UCSD-AML1 (cell line): ENCODE results near the gene DDR1.

ENCODE experiments used
- DNase-seq: peaks from one replicate; lab custom pipeline; 2025; ENCODE audit not compliant: unreplicated experiment; lab: John Stamatoyannopoulos, UW

The DDR1 gene

DNA sequence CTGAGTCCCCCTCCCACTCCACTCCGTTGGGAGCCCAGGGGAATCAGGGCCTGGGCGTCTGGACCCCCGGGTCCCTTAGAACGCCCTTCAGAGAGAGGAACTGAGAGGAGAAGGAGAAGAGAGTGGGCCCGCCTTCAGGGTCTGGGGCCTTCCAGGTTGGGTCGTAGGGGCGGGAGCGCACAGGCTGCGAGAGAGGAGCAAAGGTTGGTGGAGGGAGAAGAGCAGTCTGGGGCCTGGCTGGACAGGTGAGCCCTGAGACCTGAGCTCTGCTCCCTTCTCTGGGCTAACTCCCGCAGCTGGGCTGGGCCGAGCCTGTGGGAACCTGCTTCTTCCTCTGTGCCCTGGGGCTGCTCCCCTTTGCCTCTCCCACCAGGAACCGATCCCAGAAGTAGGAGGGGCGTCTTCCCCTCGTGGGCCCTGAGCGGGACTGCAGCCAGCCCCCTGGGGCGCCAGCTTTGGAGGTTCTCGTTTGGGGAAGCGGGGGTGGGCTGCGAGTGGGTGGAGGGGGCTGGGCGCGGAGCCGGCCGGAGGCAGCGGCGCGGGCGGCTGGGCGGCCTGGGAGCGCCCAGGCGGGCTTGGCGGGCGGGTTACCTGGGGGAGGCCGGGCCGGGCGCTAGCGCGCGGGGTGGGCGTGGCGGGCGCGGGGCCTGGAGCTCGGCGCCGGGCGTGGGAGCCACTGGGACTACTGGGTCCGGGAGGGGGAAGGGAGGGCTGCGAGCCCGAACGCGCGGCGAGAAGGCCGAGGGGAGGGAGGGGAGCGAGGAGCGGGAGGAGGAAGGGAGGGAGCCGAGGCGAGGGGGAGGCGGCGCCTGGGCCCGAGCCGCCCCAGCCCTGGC is at the start of gene DDR1:
Gene DDR1 (plus strand): TSS at position 835 of the 836 bp plus-strand sequence. CDS start 4,211 bp downstream, outside the sequence.
- no peak for DNase-seq

- no peak for DNase-seq
Observed at GRCh38 chr6:30834646-30835045, 49.7 kb upstream of the DDR1 start.

DNA sequence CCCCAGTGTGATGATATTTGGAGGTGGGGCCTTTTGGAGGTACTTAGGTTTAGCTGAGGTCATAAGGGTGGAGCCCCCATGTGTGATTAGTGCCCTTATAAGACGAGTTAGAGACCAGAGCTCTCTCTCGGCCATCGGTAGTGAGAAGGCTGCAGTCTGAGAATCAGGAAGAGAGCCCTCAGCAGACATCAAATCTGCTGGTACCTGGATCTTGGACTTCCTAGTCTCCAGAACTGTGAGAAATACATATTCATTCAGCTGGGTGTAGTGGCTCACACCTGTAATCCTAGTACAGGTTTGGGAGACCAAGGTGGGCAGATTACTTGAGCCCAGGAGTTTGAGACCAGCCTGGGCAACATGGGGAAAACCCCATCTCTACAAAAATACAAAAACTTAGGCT is 48.7 kb upstream of the DDR1 start:
- no peak for DNase-seq

- DNase-seq: no peak
Observed at GRCh38 chr6:30836431-30836866, 47.9 kb upstream of the DDR1 start.

DNA sequence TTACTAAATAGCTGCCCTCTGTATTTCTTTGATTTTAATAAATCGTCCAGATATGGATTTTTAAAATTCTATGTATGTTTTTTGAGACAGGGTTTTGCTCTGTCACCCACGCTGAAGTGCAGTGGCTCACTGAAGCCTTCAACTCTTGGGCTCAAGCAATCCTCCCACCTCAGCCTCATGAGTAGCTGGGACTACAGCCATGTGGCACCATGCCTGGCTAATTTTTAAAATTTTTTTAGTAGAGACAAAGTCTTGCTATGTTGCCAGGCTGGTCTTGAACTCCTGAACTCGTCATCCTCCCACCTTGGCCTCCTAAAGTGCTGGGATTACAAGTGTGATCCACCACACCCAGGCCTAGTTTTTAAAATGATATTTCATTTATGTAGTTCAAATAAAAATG is 47.4 kb upstream of the DDR1 start:
- DNase-seq: no peak

- no peak for DNase-seq
Observed at GRCh38 chr6:30837432-30837831, 46.9 kb upstream of the DDR1 start.

GRCh38 chr6:30837870-30838269 is 46.4 kb upstream of the DDR1 start:
- no peak for DNase-seq

- no peak for DNase-seq
Observed at GRCh38 chr6:30839671-30840070, 44.6 kb upstream of the DDR1 start.

DNA sequence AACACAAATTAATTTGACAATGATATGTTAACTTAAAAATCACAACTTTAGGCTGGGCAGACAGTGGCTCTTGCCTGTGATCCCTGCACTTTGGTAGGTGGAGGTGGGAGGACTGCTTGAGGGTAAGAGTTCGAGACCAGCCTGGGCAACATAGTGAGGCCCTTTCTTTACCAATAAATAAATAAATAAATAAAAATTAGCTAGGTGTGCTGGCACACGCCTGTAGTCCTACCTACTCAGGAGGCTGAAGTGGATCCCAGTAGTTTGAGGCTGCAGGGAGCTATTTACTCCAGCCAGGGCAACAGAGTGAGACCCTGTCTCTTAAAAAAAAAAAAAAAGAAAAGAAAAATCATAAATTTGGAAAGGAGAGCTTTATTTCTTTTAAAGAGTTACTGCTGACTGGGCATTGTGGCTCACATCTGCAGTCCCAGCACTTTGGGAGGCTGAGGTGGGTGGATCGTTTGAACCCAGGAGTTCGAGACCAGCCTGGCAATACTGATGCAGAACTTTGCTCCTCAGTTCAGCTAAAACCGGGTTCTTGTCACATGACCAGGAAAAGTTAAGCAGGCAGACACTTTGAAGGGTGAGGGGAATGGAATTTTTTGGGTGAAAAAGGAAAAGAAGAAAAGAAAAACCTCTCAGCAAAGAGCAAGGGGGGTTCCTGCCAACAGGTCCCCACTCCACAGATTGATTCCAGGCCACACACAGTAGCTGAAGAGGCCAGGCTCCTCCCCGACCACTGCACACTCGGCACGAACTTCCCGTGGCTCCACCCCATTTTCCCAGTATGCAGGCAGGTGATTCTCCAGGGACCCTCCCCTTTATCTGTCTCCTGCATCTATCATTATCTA is 44.0 kb upstream of the DDR1 start:
- no peak for DNase-seq

- DNase-seq: no peak
Observed at GRCh38 chr6:30840935-30841643, 43.2 kb upstream of the DDR1 start.

GRCh38 chr6:30841644-30842504 is 42.4 kb upstream of the DDR1 start:
- DNase-seq: no peak

- no peak for DNase-seq
Observed at GRCh38 chr6:30842754-30843610, 41.3 kb upstream of the DDR1 start.

GRCh38 chr6:30843611-30843998 is 40.7 kb upstream of the DDR1 start:
- no peak for DNase-seq

DNA sequence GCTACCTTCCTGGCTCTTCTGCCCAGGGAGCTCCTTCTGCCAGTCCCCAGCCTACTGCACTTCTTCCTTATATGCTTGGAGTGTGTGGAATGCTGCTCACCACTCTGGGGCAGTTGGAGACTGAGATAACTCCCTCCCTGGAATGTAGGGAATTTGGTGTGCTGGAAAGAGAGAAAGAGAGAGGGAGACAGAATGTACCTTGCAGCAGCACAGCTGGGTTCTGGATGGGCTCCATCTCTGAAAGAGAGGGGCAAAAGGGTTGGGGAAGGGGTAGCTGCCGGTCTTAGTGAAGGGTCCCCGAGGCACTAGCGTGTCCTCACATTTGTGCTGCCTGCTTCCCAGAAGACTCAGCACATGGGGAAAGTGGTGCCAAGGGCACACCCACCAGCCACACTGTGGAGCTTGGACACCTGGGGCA is 40.2 kb upstream of the DDR1 start:
- no peak for DNase-seq

GRCh38 chr6:30845183-30845582 is 39.1 kb upstream of the DDR1 start:
- no peak for DNase-seq

DNA sequence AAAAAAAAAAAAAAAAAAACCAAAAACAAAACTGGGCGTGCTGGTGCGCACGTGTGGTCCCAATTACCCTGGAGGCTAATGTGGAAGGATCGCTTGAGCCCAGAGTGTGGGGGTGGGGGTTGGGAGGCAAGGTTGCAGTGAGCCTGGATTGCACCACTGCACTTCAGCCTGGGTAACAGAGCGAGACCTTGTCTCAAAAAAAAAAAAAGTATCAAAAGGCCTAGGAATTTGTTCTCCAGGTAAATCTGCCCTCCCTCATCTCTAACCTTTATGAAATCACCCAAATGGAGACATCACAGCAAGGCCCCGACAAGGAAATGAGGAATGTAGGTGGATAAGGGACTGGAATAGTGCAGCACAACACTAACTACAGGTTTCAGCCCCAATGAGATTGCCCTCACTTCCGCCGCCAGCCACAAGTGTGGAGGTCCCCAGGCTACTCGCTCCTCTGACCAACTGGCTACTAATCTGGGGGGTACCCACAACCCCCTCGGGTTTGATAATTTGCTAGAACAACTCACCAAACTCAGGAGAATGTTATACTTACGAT is 36.8 kb upstream of the DDR1 start:
- DNase-seq: no peak

GRCh38 chr6:30847971-30848436 is 36.3 kb upstream of the DDR1 start:
- no peak for DNase-seq

GRCh38 chr6:30849903-30850651 is 34.2 kb upstream of the DDR1 start:
- no peak for DNase-seq
